M059J (cell line): ENCODE measurements around the gene KCNAB1. TPM values are rescaled to one million over a fixed set of nuclear protein-coding genes. Genes with fewer than 3 reads are reported as not detected.
"Not testable (repeated sequence)": the region's sequence is repeated elsewhere in the genome, so short reads cannot be mapped to it uniquely, and the experiment has no call there.

Source experiments
- DNase-seq: peaks from one replicate; pipeline ENCODE4 v3.0.0-alpha.2; 2012; ENCODE audit warnings: low read depth
- total RNA-seq: library from RNA; depleted of rRNA; stranded (reverse); fragments of >200 nt; shearing (Covaris generic); gene quantifications from 2 replicates; pipeline ENCODE4 v1.2.3, GENCODE V29; 2014

The KCNAB1 gene
- total RNA-seq, 1 experiment from 2014 or later: 0.69 TPM

DNA sequence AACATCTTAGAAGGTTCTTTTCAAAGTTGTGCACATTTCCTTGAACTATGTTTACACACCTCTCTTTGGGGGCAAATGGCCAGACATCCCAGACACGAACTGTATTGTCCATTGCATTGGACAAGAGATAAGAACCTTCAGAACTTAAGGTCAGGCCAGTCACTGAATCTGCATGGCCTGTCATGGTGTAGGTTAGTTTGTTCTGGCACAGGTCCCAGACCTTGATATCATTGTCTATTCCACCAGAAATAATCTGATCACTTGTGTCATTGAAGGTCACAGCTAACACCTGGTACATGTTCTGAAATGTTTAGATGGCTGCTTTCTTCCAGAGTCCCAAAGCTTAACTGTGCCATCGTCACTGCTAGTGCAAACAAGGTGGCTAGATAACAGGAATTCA, 55.7 kb downstream of the KCNAB1 start:
- no peak for DNase-seq

DNA sequence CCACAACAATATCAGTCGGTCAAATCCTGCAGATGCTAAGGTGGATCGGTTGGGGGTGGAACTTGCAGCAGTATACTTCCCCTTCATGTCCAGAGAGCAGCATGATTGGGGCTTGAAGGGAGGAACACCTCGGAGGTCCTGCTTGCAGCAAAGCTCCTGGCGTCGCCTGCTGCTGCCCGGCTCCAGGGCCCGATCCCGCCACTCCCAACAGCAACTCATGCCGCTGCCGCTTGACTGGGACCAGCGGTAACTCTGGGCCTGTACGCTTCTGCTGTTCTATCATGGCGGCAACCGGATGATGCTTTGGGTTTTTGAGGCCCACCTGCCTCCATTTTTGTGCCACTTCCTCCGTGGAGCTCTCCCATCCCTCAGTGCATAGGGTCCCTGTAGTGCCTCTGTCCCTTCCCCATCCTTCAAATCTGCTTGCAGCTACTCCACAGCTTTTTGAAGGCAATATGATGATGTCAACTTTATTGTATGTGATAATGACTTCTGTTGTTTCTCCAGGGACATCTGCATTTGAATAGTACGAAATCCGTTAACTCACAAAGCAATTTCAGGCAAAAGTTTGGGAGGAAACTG, 56.3 kb downstream of the KCNAB1 start:
- no peak for DNase-seq

DNA sequence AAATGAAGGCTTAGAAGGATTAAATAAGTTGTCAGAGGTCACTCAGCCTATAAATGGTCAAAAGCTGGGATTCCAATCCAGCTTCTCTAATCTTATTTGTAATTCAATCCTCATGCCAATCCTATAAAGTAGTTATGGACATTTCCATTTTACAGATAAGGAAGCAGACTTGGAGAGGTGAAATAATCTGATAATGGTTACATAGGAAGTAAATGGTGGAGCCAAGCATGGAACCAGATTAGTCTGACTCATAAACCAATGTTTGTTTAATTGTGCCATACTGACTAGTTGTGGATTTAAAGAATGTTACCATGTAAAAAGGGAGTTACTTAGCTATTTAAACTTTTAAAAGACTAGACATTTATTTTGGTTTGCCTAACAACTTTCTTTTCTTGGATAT, 59.7 kb downstream of the KCNAB1 start:
- DNase-seq: peak; percentile 67

DNA sequence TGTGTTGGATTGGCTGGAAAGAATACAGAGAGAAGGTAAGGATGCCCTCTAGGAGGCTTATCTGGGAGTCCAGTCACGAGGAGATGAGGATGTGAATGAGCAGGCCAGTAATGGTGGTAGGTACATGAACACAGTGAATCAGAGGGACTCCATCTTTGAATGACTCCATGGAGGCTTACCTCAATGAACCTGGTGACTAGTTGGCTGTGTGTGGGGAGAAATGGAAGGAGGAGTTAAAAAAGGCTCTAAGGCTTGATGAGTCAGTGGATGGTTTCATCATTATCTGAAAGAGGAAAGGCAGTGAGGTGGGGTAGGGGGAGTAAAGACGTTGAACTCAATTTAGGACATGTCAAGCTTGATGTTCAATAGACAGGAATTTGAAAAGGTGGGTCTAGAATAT, 61.1 kb downstream of the KCNAB1 start:
- peak; percentile 85 for DNase-seq

DNA sequence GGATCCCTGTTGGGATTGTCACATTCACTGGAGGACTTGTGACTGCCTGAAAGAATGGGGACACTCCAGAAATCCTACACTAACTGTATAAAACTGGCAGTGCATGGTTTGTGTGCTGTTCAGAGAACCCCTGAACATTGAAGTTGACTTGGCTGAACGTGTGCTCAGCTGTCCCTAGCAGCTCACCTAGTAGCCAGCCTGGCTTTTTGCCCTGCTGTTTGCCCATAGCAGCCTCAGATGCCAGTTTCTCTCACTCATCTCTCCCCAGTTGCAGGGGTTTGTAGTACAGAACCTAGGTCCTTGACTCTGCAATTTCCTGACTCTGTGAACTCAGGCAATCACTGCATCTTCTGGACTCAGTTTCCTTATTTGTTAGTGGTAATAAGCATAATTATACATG, 63.0 kb downstream of the KCNAB1 start:
- no peak for DNase-seq

DNA sequence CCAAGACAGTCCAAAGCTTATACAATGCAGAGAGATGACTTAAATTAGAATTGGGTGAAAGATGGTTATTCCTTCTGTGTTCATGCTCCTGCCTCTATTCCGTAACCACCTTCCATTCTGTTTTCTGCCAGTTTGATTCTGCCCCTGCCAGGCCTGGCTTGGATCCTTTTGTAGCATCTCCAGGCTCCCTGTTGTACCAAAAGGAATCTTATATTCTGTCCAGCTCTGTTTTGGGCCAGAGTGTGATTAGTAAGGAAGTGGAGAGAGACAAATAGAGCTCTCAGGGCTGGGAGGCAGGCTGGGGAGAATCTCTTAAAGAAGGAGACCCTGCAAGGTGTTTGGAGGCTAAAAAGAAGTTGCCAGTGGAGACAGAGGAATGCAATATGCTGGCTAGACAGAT, 63.8 kb downstream of the KCNAB1 start:
- no peak for DNase-seq

DNA sequence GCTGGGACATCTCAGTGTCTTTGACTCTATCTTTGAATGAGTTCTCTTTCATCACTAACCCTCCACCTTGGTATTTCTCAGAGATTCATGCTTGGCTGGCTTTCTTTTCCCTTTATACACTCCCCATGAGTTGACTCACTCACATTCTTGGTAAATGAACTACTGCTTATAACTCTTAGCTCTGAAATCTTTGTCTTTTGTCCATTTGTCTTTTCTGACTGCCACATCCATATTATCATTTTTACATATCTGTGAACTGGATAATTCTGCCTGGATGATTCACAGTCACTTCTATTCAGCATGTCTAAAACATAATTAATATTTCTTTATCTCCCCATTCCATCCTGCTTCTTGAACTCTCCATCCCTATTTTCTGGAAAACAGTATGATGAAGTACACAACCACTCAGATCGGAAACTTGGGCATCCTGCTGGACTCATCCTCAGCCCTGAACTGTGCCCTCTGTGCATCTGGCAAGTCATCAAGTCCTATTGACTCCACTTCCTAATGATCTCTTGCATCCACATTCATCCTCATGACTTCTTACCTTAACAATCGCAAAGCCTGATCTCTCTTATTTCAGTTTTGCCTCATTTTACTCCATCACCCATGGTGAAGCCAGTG, 66.9 kb downstream of the KCNAB1 start:
- peak; percentile 75 for DNase-seq

DNA sequence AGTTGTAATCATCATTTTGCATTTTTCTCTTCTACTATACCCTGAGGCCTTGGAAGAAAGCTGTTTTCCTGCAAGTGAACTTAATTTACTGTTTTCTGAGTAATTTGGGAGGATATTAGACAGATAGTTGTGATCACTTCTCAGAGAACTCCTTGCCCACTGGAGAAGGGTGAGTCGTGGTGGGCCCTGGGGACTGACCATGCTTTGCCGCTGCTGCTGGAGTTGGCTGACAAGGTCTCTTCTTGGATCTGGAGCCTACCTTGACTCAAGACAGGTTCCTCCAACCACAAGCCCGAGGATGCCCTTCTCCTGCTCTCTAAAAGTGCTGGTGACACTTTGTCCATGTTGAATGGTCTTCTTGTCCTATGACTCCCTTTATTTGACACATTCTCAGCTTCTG, 68.4 kb downstream of the KCNAB1 start:
- no peak for DNase-seq

DNA sequence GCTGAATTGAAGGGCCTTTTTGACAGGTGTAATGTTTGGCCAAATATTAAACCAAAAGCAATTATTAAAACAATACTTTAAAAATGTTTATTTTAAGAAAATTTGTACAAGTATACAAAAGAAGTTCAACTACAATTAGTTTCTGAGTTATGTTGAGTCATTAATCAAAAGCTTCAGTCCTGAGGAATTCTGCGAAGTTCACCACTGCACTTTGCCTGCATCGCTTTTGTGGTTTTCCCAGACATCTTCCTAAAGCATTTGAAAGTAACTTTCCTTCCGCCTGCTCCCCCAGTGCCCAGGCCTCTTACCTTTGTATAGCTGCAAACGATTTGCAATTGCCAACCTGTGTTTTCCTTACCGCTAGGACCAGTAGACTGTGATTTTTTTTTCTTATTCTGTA, 69.5 kb downstream of the KCNAB1 start:
- peak; percentile 68 for DNase-seq

DNA sequence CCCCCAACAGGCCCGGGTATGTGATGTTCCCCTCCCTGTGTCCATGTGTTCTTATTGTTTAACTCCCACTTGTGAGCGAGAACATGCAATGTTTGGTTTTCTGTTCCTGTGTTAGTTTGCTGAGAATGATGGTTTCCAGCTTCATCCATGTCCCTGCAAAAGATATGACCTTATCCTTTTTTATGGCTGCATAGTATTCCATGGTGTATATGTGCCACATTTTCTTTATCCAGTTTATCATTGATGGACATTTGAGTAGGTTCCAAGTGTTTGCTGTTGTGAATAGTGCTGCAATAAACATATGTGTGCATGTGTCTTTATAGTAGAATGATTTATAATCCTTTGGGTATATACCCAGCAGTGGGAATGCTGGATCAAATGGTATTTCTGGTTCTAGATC, 74.6 kb downstream of the KCNAB1 start:
- DNase-seq: not testable (repeated sequence)

DNA sequence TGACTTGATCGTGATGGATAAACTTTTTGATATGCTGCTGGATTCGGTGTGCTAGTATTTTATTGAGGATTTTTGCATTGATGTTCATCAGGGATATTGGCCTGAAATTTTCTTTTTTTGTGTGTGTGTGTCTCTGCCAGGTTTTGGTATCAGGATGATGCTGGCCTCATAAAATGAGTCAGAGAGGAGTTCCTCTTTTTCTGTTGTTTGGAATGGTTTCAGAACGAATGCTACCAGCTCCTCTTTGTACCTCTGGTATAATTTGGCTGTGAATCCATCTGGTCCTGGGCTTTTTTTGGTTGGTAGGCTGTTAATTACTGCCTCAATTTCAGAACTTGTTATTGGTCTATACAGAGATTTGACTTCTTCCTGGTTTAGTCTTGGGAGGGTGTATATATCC, 76.8 kb downstream of the KCNAB1 start:
- DNase-seq: peak; percentile 29

DNA sequence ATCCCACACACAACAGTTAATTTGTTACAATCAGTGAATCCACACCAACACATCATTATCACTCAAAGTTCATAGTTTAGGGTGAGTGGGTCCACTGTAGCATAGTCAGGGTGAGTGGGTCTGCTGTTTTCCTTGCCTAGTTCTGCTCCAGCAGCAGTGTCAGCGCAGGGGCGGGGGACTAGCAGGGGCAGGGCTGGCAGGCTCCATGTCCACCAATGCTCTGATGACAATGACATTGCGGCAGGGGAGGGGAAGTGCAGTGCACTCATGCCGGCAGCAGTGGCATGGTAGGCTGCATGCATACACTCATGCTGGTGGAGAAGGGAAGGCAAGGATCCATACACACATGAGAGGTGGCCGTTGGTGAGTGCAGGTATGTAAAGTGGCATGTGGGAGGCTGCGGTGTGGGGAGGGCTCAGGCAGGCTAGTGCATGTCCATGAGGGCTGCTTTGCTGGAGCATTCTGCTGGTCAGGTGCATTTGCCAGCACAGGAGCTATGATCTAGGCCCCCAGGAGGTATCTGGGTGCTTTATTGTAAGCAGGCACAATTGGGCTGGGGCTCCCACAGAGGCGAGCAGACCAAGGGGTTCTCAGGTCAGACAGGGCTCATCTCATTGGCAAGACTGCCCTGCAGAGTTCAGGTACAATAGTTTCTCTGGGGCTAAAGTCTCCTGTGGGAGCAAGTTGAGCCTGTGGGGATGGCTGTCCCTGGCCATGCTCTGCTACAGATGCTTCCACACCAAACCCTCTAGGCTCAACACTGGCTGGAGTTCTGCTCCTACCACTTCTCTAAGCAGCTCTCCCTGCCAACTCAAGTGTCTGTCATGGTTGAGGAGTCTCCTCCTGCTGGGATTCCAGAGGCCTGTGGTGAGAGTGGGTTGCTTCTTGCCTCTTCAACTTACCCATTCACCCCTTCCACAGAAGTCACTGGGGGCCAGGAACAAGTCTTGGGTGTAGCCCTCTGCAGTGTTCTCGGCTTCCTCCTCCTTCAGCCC, 81.3 kb downstream of the KCNAB1 start:
- DNase-seq: no peak

DNA sequence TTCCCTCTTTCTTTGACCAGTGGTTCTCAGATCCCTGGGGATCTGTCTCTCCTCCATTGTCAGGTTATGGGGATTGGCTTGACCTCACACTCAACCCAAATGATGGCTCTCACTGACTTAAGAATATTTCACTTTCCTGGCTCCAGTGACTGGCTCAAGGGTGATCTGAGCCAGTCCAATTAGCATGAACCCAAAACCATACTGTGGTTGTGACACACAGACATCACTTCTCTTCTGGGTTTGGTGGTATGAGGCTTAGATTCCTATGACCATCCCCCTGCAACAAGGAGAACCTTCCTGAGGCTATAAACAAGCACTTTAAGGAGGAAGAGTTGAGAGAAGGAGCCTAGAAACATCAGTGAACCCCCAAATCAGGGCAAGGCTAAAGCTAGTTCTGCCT, 85.8 kb downstream of the KCNAB1 start:
- DNase-seq: peak; percentile 63

DNA sequence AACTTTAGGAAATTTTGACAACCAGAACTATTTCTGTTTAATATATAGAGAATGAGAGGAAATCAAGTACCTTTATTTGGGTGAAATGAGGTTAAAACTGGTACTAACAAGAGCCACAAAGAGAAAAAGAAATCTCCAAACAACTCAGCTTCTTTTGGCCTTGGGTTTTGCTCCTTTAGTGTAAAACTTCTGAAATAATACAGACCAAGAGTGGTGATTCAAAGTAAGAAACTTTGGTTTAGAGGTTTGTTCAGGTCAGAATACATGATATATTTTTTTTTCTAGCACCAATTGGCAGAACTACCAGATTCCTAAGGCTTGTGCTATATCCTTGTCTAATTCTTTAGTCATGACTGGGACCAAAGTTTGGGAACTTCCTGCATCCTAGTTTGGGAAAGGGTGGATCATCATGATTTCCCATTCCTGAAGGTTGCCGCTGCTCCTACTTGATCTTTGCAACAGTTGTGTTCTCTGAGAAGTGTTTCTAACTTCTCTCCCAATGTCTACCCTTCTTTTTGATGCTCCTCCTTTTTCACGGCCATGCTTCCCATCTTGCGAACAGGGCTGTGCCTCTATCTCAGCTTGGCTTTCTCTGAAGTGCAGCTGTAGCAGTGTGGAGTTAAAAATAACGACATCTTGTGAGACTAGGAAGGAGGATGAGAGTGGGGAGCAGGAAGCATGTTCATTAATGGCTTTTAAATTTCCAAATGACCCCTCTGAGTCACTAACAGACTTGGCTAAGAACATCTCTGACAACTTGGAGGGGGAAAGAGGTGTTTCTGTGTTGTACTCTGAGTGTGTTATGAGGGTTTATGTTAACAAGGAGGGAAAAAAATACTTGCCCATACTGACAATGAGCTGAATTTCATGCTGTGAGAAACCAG, 87.7 kb downstream of the KCNAB1 start:
- peak; percentile 75 for DNase-seq

DNA sequence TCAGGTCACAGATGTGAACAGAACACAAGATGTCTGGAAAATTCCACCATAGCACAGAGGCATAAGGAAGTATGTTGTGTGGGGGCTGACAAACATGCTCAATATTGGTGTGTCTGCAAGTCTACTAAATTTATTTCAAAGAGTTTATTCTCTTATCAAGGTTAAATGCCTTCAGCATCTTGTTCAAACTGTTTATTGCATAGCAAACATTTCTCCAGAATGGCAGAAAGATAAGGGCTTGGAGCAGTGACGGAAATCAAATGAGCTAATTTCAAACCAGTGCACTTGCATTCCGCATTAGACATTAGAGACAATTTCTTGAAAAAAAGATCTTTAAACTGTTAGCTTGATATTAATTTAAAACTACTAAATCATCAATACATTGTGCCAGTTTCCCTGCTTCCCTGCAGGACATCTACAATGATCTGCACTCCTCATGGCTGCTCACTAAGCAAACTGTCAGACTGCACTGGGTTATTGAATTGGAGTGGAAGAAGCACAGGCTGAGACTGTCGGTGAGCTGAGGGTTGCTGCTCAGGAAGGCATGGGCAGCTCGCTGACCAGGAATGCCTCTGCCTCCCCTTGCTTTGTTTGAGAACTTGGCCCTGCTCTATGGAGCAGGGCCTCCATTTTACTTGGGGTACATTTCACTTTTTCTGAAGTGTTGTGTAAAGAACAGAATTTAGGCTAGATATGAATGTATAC, 89.4 kb downstream of the KCNAB1 start:
- DNase-seq: no peak

DNA sequence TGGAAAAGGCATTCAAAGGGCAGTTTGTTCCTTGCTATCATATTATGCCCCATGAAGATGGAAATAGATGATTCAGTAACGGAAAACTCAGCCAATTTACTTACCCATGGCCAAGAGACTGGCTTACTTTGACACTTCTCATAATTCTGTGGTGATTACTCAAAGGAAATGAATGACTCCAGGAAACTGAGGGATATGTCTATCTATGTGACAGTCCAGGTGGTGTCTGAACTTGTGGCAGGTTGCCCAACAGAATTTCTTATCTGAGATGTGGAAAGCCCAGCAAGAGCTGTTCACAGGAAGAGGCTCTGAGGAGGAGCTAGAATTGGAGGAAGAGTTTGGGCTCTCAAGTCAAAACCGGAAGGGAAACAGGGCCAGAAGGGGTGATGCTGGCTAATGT, 91.2 kb downstream of the KCNAB1 start:
- peak; percentile 89 for DNase-seq

DNA sequence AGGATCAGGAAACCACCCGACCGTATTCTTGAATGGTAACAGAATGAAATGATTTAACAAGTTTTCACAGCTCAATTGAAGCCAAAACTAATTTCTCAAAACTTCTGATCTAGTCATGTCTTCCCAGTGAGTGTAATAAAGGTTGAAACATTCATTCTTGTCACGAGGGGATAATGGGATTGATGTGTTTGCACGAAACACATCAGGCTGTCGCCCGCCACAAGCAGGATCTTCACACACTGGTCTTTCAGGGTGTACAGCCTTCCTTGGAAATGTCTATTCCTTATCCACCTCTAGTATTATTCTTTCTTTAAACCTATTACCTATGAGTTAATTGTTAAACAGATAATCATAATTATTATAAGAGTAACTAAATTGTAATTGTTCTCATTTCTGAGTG, 94.3 kb downstream of the KCNAB1 start:
- DNase-seq: no peak

DNA sequence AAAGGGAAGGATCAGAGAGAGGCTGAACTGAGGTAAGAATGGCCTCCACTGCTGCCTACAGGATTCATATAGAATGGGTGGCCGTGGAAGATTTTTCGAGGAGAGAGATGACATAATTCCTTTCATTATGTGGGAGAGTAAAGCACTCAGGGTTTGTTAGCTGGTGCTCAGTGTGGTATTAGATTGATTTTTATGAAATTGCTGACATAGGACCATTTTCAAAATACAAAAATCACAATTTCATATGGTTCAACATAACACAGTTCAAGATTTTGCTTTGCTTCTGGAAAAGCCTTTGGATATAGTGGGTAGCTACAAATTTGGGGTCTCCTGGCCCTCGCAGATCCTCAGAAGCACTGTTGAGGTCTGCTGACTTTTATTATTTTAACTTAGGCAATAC, 95.4 kb downstream of the KCNAB1 start:
- no peak for DNase-seq

DNA sequence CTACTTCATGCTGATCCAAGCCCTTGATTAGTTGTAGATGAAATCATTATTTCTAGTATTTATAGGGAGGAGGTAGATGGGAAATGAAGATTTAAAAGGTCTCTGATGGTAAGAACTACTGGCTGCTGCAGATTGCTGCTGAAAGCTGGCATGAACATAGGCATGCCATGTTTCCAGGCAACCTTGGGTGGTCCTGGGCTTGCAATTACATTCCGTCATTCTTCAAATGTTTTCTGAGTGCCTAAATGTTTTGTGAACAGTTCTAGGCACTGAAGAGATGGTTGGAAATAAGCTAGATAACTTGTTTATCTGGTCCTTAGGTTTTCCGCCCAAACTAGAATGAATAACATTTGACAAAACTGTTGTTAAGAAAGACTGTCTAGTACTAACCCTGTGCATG, 95.8 kb downstream of the KCNAB1 start:
- DNase-seq: no peak

DNA sequence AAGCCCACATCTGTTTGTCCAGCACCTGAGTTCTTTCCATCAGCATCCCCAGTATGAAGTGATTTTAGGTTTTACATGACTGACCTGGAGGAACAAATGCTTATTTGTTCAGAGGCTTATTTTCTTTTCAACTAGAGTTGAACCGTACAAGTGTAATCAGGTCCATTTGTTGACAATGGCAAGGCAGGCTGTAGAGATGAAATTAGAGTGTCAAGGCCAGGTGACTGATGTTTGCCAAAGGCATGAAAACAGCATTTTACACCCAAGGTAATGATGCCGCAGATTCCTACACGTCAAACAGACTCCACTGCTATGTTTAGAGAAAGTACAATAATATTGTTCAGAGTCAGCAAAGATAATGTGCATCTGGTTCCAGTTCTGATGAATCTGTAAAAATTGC, 96.5 kb downstream of the KCNAB1 start:
- DNase-seq: no peak

DNA sequence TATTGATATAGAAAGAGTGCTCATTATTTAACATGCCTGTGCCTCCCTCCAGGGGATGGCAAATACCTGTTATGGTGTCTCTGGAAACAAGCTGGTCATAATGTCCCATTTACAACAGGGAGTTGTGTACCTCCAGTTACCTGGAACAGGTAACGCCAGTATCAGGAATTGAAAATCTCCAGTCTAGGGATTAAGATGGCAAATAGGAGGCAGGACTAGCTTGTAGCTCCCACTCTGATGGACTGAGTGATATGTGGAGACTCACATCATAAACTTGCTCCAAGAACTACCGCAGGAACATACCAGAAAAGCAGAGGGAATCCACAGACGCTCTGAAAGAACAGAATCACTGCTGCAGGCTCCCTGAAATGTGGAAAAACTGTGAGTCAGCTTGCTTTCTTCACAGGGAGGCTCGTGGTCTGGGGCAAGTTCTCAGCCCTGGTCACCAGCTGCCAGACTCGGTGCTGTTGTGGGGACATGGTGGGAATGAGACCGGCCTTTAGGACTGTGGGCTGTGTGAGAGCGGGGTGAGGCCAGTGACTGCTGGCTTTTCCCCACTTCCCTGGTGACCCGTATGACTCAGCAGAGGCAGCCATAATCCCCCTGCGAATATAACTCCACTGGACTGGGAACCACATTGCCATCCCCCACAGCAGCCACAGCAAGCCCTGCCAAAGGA, 97.4 kb downstream of the KCNAB1 start:
- peak; percentile 81 for DNase-seq
